ENCODE data around the gene TEC.

TEC gene

DNA sequence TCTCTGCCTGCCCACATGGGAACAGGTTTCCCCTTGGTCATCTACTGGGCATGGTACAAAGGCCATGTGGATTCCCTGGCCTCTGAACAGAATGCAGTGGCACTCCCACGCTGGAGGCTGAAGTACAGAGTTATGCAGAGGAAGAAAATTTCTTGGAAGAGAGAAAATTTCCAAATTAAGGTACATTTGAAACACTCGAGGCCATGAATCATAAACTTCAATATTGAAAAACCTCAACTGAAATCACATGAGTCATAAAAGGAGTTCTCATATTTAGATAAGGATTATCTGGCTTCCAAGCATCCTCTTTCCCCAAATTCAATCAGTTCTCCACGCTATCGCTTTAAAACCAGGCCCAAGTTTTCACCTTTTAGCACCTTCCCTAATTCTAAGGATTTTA is 107.5 kb downstream of the TEC start:
- no peak for DNase-seq (ENCODE audit: low read depth)

DNA sequence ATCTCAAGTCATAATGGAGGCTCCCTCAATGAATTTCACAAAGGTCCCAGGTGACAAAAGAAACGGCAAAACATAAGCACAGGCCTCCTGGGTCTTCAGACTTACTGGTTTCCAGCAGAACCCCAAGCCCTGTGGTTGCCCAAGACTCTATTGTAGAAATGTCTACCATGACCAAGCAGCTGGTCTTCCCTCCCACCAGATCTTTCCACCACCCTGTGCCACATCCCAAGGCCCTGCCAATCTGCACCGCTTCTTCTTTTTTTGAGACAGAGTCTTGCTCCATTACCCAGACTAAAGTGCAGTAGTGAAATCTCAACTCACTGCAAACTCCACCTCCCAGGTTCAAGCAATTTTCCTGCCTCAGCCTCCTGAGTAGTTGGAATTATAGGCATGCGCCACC is 112.4 kb downstream of the TEC start:
- no peak for DNase-seq (ENCODE audit: low read depth)

DNA sequence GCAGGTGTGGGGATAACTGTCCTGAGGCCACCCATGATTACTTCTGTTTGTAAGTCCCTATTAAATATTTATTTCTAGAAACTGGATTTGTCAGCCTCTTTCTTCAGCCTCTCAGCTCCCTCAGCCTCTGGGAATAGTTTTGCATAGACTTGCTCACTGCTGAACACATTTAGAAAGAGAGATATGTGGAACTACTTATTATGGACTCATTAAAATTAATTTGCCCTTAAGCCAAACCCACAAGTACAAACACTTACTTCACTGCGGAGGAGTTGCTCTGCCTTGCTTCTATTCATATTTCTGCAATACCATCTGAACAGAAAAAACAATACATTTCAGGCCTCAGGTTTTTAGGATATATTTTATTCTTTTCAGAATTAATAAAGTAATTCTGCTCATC is 113.2 kb downstream of the TEC start:
- no peak for DNase-seq (ENCODE audit: low read depth)

DNA sequence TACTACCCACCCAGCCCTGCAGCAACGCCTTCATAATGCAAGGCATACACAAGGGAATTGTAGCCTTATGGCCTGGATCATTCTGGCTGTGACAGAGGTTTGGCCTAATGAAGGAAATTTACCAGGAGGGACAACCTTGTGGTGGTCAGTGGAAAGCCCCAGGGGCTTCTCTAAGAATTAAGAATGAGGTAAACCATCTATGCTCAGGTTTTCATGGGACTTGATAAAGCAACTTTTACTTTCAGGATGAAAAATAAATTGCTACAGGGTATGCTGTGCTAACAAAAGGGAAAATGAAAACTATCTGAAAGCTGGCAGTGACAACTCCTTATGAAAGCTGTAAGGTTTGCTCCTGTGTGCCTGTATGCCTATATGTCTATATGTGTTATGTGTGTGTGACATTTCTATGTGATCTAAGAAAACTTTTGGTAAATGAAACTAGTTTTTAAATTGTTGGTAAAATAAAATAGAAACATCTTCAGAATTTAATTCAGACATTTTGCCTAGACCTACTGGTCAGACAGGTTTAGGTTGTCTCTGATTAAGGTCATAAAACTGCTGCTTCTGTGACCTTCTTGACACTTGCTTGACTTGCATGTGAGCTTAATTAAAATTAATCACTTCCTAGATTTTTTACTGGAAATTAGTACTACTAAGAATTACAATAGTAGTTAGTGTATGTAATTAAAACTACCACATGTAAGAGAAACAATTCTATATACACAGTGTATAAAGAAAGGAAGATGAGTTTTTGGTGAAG is 115.7 kb downstream of the TEC start:
- no peak for DNase-seq (ENCODE audit: low read depth)

DNA sequence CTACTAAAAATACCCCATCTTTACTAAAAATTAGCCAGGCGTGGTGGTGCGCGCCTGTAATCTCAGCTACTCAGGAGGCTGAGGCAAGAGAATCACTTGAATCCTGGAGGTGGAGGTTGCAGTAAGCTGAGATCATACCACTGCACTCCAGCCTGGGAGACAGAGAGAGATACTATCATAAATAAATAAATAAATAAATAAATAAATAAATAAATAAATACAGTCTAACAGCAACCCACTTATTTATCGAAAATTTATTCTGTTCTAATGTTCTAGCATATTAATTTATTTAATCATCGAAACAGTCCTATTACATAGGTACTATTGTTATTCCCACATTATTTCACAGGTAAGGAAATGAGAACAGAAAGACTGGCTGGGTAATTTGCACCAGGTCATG is 117.4 kb downstream of the TEC start:
- no peak for DNase-seq (ENCODE audit: low read depth)

DNA sequence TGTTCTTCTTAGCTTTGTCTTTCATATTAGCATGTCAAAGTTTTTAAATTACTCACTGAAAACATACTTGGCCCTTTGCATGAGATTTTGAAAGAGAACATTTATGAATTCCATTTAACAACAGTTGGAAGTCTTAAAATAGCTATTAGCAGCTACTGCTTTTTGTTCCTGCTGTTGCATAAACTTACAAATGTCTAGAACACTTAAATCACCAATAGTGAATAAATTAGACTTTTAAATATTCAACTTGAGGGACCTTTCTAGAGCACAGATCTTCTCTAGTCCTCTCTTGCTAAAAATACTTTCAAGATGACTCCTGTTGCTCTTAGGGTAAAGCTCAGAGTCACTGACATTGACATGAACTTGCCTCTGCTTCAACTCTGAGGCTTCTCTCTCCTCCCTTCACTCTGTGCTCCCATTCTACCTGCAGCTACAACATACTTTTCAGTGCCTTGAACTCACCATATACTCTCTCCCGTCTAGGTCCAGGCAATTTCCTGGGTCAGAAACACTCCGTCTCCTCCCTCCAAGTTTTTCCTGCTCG is 119.7 kb downstream of the TEC start:
- no peak for DNase-seq (ENCODE audit: low read depth)

DNA sequence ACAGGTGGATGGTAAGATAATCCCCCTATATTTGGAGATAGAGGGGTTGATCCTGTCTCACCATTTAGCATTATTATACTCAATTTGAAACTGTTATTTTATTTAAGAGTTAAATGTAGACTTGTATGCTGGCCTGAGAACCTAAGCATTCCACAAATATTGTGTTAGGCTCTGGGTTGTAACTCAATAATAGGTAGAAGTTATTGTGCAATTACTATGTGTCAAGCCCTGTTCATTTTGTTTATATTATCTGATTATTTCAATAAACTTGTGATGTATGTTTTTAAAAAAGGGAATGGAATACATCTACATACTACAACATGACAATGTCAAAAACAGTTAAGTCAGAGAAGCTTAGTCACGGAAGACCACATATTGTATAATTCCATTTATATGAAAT is 122.0 kb downstream of the TEC start:
- DNase-seq (ENCODE audit: low read depth) = no peak

DNA sequence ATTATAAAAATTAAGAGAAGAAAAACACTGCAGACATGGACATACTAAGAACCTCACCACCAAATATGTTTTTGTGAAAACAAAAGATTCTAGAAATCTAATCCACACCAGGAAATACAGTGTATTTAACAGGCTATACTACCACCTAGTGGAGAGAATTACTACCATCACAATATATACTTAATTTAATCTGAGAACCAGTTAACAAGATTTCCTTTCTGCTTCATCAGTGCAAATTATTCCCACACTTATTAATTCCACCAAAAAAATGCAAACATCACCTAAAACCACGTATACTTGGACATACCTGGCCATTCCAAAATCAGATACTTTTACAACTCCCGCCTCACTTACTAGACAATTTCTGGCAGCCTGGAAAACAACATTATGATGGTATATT is 128.6 kb downstream of the TEC start:
- DNase-seq (ENCODE audit: low read depth) = no peak

DNA sequence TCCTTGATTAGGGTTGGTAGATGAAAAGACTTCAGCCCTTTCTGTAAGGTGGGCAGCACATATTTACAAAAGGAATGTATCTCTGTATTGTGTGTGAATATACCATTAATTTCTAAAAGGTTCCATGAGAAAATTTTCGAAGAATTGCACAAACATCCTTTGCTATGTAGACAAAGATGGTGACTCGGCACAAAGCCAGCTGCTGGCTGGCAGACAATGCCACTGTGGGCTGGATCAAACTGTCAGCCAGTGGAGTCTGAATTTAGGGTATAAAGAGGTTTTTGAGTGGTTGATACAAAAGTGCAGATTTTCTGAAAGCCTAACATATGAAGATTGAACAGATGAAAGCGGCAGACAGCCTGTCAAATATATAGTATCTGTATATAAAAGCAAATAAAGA is 129.9 kb downstream of the TEC start:
- no peak for DNase-seq (ENCODE audit: low read depth)

DNA sequence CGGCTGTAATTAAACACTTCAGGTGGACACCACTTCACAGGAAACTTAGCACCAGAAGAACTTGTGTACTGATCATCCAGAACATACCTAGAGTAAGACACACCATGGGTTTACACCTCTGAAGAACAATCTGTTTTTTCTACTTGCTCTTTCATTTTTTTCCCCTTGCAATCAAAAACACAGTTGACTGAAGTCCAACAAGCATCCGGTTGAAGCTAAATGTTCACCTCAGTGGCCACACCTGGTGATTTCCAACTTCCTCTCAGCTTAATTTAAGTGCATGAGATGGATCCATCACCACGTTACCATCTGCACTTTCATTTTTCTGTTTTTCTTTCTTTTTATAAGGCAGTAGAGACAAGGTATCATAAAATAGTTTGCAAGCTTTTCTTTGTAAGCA is 130.7 kb downstream of the TEC start:
- no peak for DNase-seq (ENCODE audit: low read depth)

DNA sequence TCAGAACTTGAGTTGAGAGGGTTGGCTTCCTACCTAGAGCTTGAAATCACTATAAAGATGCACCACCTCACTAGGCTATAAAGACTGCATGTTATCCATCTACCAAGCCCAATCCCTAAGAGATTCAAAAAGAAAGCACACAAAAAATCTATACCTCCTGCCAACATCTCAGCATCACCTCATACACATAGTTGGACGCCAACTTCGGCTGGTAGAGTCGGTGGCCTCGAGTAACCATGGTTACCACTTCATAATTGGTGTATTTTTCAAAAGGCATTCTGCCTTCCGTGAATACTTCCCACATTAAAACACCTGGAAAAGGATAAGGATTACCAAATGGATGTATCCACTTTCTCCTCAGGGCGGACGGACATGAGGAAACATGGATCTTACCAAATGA is 131.1 kb downstream of the TEC start:
- DNase-seq (ENCODE audit: low read depth) = no peak

DNA sequence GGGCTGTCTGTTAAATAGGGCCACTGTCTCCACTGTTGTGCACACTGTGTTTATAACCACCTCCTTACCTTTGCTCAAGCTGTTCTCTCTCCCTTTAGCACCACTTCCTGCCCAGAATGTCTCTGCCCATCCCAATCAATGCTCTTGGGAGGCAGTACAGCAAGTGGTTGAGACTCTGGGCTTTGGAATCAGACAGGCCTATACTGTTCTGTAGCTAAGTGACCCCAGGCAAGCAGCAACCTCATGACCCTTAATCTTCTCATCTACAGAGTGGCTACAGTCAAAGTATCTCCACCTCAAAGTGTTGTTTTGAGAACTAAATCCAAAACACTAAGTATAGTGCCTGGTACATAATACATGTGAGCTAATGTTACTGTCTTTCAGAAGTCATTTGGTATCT is 131.8 kb downstream of the TEC start:
- no peak for DNase-seq (ENCODE audit: low read depth)

DNA sequence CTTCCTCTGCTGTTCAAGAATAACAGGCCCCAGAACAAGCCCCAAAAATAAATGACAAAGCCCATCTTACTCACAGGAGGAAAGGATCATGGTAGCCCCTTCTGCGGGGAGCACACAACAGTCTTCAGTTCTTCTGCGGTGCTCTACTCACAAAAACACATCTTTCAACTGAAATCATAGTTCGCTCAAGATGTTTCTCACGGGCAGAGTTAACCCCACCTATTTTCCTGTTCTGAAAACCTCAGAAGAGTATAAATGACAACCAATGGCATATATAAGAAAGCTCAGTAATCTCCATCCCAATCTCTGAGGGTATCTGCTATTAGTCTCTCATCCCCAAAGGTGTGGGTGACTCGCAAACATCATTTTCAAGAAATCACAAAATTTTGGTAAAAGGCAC is 135.6 kb downstream of the TEC start, which contains the start of gene TXK:
Gene TXK, minus strand, starts transcription at position 170 of the 400 bp plus-strand sequence. Its CDS starts 80 bp downstream, at position 90.
- no peak for DNase-seq (ENCODE audit: low read depth)

DNA sequence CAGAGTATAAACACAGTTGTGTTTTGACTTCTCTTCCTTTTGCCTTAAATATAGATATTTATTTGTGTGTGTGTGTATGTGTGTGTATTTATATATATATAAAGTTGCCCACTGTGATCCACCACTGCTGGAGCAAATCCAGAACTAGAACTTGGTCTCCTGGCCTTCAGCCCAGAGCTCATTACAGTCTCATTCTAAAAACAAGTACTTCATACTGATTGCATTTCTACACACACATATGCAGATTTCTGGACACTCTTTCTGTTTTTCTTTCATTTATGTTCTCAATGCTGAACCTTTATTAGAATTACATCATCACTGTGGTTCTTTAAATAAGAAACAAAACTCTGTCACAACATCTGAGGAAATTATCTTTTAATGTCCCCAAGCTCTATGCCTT is 136.0 kb downstream of the TEC start:
- DNase-seq (ENCODE audit: low read depth) = no peak

DNA sequence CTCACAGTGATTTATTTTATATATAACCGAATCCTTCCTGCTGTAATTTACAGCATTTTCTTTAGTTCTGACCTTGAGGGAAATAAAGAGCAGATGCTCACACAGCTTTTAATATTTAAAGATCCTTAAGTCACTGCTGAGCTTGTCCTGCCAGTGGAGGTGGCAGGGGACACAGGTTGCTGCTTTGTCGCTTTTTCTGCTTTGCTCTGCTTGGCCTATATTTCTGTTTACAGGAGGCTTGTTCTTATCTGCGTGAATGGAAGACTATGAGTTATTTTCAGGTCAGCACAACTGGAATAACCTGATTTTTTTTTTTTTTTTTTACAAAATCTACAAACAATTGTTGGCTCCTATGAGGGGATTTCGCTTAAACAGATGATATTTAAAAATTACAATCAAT is 137.9 kb downstream of the TEC start:
- DNase-seq (ENCODE audit: low read depth) = no peak

DNA sequence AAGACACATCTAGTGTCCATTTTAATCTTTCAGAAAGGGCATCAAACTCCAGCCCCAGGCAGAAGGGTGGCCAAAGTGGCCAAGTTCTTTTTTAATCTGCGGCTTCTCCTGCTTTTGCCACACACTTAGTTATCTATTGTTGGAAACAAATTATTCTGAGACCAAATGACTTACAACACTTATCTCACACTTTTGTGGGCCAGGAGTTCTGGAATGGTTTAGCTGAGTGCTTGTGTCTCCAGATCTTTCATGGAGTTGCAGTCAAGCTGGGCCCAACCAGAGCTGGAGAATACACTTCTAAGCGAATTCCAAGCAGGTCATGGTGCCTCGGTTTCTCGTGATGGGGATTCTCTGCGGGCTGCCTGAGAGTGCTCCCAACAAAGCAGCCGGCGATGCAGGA is 139.5 kb downstream of the TEC start:
- DNase-seq (ENCODE audit: low read depth) = no peak

DNA sequence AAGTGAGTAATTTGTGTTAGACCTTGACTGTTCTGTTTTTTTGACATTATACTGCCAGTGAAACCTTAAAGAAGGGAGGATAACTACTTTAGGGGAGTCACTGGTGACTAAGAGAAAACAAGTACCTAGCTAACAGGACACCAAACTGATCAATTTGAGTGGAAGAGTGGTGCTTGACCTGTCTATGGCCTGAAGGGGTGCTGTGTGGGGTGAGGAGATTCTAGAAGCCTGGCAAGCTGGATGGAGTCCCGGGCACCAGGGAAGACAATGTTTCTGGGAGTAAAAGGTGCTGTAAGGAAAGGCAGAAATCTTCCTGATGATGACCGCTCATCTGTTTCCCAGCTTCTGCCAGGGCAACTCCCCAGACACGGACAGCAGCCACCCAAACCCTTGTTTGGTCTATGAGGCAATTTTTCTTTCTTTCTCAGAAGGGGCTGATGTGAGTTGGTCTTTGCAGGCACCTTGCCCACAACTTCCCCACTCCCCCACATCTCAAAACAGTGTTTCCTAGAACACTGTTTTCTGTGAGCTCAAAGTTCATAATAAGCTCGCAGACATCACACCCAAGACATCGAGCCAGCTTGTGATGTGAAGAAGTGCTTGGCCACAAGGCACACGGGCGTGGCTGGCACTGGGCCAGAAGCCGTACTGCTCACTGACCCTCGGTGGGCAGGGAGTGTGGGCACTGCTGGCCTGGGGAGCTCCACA is 140.2 kb downstream of the TEC start:
- no peak for DNase-seq (ENCODE audit: low read depth)

DNA sequence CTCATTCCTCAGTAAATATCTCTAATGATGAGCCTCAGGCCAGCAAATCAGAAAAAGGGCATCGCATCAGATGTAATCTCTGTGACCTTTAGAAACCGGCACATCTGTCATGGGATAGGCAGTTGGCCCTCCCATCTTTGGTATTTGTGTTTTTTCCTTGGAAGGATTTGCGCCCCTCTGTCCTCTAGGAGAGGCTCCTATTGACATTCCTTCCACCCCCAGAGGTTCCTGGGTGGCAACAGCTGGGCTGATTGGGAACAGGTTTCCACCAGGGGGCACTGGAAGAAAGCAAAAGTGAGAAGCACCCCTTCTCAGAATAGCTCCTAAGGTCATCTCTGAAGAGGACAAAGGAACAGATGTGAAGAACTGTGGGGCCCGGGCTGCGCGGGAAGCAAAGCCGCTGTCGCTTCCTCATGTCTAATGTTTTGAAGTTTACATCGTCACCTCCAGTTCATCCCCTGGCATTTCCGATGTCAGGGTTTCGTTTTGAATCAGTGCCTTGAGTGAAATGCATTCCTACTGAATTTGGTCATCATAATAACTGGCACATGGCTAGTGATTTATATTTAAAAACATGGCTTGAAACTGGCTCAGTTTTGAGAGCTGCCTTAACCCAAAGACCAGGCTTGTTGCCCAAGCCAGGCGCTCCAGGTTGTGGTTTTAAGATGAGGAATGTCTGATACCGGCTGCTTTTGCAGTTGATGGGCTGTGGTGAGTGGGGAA is 141.8 kb downstream of the TEC start:
- DNase-seq (ENCODE audit: low read depth) = peak; percentile 97

DNA sequence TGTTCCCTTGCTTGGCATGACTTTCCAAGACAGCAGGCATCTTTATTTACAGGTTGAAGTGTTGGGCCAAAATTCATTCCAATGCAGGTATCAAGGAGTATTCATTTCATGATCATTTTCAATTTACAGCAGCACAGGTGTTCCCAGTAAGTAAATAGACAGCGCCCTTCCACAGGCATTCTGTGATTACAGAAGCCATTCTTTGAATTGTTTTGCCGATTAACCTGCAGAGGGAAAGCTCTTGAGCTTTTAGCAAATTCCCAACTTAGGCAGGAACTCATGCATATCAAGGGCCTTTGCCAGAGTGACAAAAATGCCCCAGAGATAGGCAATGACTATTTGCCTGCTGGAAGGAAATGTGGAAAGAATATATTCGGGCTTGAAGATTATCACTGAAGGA is 142.4 kb downstream of the TEC start:
- no peak for DNase-seq (ENCODE audit: low read depth)

DNA sequence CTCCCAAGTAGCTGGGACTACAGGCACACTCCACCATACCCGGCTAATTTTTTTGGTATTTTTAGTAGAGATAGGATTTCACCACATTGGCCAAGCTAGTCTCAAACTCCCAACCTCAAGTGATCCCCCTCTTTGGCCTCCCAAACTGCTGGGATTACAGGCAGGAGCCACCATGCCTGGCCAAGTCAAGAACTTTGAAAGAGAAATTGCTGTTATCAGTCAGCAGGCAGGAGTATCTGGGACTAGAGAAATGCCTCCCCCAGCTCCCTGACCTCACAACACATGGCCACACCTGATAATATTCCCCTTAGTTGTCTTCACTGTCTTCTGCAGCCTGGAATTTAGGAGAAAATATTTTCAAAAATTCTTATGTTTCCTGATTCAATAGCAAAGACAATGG is 143.0 kb downstream of the TEC start:
- DNase-seq (ENCODE audit: low read depth) = no peak

DNA sequence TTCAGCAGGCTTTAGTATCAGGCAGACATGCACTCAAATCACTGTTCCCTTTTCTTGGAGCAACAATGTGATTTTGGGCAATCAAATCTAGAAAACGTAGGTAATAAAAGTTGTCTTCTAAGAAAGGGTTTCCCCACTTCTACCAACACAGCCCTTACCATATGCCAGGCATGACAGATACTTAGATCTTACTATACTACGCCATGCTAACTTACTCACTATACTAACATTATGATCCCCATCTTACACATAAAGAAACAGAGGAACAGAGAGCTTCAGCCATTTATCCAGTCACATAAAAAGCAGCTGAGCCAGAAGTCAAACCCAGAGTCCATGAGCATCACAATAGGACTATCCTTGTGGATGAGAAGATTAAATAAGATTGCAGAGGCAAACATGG is 144.8 kb downstream of the TEC start:
- no peak for DNase-seq (ENCODE audit: low read depth)

DNA sequence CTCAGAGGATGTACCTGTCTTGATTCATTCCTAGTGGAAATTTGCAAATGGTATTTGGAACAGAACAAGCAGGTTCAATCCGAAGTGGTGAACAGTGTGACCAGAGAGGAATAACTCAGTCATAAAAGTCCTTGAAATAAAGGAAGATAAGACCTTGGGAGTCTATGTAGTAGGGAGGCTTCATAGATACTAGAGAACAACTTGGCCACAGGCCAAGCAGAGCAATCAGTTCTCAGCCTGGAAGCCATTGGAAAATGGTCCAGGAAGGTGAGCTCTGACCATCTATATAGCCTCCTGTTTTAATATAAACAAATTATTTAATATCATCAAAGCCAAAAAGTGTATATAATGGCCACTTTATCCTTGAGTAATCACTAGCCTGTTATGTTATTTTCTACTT is 146.9 kb downstream of the TEC start:
- no peak for DNase-seq (ENCODE audit: low read depth)

DNA sequence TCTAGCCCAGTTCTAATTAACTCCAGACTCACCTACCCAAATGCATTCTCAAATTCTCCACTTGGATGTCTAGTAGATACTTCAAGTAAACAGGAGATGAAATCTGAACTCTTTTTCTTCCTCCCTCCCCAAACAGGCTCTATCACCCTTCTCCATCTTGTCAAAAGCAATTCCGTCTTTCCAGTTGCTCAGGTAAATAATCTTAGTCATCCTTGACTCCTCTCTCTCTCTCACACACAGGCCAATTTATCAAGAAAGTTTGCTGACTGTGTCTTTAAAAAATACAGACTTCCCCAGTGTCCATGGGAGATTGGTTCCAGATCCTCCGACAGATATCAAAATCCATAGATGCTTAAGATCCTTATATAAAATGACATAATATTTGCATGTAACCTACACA is 148.5 kb downstream of the TEC start:
- DNase-seq (ENCODE audit: low read depth) = no peak
